GM19467 (cell line): ENCODE measurements around the gene TENM3.

Experiments used
- ATAC-seq: cut with Tn5 transposase; IDR thresholded peaks from one replicate; pipeline ENCODE4 v1.9.1; 2021; ENCODE audit warnings: mild to moderate bottlenecking, moderate library complexity; ENCODE audit not compliant: unreplicated experiment

TENM3 gene

GRCh38 chr4:182825786-182826185 is 582.6 kb downstream of the TENM3 start:
- no peak for ATAC-seq

DNA sequence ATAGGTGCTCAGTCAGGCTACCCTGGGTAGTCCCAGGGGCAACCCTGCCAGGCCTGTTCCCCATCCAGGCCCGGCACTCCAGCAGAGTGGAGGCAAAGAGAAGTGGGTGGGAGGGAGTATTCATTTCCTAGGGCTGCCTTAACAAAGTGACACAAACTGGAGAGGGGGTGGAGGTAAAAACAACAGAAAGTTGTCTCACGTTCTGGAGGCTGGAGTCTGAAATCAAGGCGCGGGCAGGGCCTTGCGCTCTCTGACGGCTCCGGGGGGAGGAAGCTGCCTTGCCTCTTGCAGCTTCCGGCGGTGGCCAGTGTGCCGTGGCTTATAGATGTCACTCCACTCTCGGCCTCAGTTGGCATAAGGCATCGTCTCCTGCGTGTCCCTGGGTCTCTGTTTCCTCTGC is 583.2 kb downstream of the TENM3 start:
- ATAC-seq: peak; percentile 52

DNA sequence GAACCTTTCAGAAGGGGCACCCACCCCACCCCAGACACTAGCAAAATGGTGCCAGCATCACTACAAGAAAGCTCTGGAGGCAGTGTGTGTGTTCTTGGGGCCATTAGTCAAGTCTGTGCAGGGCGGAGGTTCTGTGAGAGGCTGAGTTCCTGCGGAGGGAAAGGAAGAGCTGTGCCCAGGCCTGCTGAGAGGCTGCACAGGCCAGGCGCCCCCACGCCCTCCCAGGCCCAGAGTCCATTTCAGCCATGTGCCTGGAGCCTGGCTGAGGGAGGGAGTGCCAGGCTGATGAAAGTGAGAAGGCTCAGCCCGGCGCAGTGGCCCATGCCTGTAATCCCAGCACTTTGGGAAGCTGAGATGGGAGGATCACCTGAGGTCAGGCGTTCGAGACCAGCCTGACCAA is 584.0 kb downstream of the TENM3 start:
- no peak for ATAC-seq

DNA sequence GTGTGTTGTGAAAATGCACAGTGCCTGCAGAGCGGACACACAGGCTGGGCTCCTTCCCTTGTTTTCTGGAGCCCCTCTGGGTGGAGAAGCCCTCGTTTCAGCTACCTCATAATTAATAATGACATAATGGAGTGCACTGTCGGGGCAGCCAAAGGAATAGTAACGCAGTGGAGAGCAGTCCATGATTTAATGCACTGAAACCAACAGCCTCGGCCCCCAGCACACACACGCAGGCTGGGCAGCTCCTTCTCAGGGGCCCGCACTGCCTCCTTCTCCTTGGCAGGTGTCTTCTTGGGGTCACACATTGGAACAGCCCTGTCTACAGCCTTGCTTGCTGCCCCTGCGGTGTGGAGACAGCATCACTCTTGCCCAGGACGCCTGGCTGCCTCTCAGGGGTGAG is 584.8 kb downstream of the TENM3 start:
- ATAC-seq: no peak

DNA sequence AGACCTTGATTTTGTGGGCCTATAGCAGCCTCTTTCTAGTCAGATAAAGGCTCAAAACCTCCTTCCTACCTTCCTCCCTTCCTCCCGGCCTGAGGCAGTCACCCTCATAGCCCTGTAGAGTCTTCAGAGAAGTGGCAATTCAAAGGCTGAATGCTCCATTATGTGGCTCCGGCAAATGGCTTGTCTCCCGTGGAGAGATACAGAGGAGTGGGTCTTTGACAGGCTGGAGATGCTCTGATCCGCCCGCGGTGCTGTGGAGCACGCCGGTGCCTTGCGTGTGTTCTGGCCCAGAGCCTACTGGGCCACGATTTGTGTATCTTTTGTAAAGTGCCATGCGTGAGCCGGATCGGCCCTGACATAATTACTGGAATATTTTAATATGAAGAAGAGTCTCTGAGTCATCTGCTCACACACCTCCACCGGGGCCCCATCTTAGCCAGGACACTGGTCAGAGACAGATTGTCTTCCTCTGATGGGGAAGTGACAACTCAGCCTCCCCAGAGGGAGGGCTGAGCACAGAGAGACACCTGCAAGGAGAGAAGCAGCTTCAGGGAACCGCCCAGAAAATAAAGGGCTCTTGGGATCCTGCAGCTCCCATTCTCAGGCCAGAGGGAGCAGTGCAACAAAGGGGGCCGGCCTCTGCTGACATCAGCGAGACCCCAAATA is 585.3 kb downstream of the TENM3 start:
- ATAC-seq: no peak

DNA sequence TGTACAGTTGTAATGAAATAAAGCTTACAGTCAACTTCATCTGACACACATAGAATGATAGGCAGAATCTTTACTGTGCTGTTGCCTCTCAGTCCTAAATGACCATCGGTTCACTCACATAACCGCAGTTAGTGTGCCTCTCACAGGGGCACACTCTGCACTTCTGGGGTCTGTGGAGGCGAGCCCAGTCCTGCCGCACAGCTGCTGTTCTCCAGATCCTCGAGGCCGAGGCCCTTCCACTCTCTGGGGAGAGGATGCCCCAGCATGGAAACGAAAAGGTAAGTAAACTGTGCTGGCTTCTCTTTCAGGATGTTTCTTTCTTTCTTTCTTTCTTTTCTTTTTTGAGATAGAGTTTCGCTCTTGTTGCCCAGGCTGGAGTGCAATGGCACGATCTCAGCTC is 586.0 kb downstream of the TENM3 start:
- ATAC-seq: no peak

- no peak for ATAC-seq
These were observed 588.2 kb downstream of the TENM3 start for GRCh38 chr4:182831376-182831775.

GRCh38 chr4:182832352-182833120 is 589.3 kb downstream of the TENM3 start:
- ATAC-seq: no peak

DNA sequence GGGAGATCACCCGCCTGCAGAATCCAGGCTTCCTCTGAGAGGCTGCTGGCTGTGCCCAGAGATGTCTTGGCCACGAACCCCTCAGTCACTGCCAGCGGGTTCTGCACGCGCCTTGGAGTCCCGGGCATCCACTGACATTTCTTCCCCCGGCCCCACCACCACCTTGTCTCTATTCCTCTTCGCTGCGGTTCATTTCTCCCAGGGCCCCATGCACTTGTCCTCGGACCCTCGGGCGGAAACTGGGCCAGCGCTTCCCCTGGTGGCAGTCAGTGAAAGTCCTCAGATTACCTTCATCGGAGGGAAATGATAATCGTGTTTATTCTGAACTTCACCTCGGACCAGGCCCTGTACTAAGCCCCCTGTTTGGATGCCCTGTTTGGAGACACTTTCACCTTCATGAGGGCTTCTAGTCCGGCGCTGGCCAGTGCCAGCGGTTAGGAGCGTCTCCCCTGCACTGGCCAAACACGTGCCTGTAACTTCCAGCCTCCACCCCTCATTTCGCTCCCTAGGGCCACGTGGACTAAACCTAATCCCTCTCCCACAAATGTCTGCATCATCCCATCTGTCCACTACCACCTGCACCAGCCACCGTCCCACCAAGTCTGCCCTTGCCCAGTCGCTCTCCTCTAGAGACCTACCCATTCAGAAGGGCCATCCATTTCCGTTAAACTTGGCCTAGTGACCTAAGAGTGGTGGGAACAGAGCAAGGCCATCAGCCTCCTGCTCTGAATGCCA is 592.0 kb downstream of the TENM3 start:
- ATAC-seq: no peak

- no peak for ATAC-seq
These were observed 594.6 kb downstream of the TENM3 start for GRCh38 chr4:182837831-182838230.

DNA sequence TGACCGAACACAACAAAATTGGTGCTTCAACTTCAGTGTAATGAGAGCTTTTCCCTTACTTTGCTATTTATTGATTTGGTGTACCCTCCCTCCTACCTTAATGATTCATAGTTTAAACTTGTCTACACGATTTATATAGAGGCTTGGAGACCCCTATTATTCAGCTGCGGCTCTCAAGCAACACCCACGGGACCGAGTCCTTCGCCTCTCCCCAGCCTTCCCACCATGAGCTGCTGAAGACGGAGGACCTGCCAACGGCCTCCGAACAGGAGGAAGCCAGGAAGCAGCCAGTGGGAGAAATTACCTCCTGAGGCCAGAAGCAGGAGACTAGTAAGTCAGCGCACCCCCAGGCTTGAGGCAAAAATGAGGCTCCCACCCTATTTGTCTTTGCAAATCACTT is 595.3 kb downstream of the TENM3 start:
- no peak for ATAC-seq

DNA sequence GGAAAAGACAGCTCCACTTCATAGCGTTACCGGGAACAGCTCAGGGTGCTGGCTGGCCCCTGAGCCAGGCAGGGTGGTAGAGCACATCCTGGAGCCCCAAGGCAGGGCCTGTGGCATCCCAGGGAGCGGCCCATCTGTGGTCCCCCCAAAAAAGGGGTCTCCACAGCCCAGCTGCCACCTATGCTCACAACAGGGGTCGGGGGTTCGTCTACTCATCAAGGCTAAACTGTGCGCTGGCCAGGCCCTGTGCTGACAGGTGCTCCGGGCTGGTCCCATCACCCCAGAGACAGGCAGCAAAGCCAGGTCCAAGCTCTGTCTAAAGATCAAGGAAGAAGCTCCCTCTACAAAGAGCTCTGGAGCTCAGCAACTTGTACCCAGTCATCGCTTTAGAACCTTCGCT is 596.1 kb downstream of the TENM3 start:
- no peak for ATAC-seq

DNA sequence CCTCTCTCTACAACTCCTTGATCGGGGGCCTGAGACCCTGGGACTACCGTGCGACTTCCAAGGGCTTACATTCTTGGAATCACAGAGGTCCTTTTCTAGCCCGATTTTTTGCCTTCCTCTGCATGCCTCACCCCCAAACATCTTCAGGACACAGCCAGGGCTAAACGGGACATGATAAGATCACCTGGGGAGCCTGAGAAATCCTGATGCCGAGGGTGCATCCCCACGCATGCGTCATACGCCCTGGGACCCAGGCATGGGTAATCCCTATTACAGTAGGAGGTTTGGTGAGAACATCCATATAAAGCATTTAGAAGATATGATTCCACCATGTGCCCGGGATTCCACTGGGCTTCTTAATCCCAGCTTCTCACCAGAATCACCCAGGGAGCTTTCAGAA is 596.9 kb downstream of the TENM3 start:
- no peak for ATAC-seq

GRCh38 chr4:182842104-182842600 is 599.0 kb downstream of the TENM3 start:
- ATAC-seq: no peak

GRCh38 chr4:182842759-182843390 is 599.7 kb downstream of the TENM3 start:
- ATAC-seq: no peak

DNA sequence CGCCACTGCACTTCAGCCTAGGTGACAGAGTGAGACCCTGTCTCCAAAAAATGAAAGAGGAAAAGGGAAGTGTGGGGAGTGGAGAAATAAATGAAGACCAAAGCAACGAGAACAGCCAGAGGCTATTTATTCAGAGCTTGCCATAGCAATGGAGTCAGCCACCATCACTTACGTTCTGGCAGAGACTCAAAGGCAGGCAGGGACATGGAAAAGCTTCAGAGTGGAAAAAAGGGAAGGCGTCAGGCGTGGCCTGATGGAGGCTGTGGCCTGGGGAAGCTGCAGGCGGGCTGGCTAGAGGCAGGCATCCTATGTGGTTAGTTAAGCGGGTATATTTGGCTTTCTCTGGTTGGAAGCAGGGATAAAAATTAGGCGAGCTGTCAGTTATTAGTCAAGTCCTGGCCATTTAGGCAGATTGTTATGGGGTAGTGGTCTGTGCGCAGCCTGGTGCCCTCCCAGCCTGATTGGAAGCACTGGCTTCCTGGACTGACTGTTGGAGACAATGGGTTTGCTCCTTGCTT is 600.7 kb downstream of the TENM3 start:
- no peak for ATAC-seq

DNA sequence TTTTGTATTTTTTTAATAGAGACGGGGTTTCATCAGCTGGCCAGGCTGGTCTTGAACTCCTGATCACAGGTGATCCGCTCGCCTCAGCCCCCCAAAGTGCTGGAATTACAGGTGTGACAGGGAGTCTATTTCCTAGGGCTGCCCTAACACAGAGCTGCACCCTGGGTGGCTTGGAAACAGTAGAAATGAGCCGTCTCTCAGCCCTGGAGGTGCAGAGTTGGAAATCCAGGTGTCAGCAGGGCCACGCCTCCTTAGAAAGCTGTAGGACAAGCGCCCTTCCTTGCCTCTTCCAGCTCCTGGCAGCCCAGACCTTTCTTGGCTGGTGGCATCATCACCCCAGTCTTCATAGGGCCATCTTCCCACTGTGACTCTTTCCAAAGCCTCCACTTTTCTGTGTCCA is 602.4 kb downstream of the TENM3 start:
- no peak for ATAC-seq

GRCh38 chr4:182846036-182846435 is 602.8 kb downstream of the TENM3 start:
- ATAC-seq: no peak

- ATAC-seq: no peak
These were observed 604.6 kb downstream of the TENM3 start for GRCh38 chr4:182847576-182848450.

DNA sequence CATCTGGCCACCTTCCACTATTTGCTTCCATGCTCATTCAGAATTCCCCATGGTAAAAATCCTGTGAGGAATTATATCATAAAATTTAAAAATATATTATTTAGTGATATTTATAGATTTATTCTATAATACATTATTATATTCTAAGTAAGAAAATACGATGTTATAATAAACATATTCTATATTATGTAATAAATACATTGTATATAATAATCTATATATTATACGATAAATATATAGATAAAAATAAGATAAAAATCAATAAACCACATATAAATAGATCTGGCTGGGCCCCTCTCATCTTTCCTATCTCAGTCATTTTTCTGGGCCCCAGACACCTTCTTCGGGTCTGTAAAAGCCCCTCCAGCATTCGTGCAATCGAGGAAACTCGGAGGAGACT is 605.5 kb downstream of the TENM3 start:
- ATAC-seq: no peak
